Measurements from ENCODE around the gene MYO1G. TPM values are rescaled to one million over a fixed set of nuclear protein-coding genes. Genes with fewer than 3 reads are reported as not detected.

Gene MYO1G
- polyA plus RNA-seq, 1 experiment: 0.02 TPM

- DNase-seq (ENCODE audit: low read depth): no peak
- CTCF ChIA-PET: interaction anchor here (8.7 kb wide), 1 partner anchor 166 kb away, joined by 143 read pairs; no protein-coding TSS in a partner anchor
These were observed 8.9 kb downstream of the MYO1G start for GRCh38 chr7:44969701-44970522.

GRCh38 chr7:44969049-44969700 lies 9.6 kb downstream of the MYO1G start:
- no peaks in the 10 kb centered on the region for H3K27me3 ChIP-seq (ENCODE audit: control insufficient read depth, insufficient read depth, low read length)
- H3K36me3 ChIP-seq (ENCODE audit: control insufficient read depth, insufficient read depth, low read length): no peaks in the 10 kb centered on the region
- TF ChIP-seq CTCF (IDR thresholded peaks at IDR 0.05; ENCODE audit: insufficient read depth, low read depth, low read length): no peak
- POLR2A ChIA-PET: interaction anchor here (0.5 kb wide), 1 partner anchor 27 kb away, joined by 3 read pairs; no protein-coding TSS in a partner anchor
- no peak overlapping the region for H3K4me3 ChIP-seq (ENCODE audit: low read depth, low read length)
- DNase-seq (ENCODE audit: low read depth): no peak
- CTCF ChIA-PET: interaction anchor here (8.7 kb wide), 1 partner anchor 166 kb away, joined by 143 read pairs; no protein-coding TSS in a partner anchor

More at GRCh38 chr7:44969701-44970522, 8.9 kb downstream of the MYO1G start:
- no peak overlapping the region for H3K4me3 ChIP-seq (ENCODE audit: low read depth, low read length)
- no peaks in the 10 kb centered on the region for H3K27me3 ChIP-seq (ENCODE audit: control insufficient read depth, insufficient read depth, low read length)
- H3K36me3 ChIP-seq (ENCODE audit: control insufficient read depth, insufficient read depth, low read length): no peaks in the 10 kb centered on the region
- POLR2A ChIA-PET: no interaction called here
- no peak for TF ChIP-seq CTCF (IDR thresholded peaks at IDR 0.05; ENCODE audit: insufficient read depth, low read depth, low read length)

GRCh38 chr7:44967571-44968446 lies 11.0 kb downstream of the MYO1G start:
- no peak for DNase-seq (ENCODE audit: low read depth)
- ChIA-PET CTCF (interaction anchor here (1.0 to 8.7 kb wide), 2 partner anchors 168 kb away, joined by 4 to 143 read pairs; no protein-coding TSS in a partner anchor), POLR2A (no interaction called here)
- no peaks in the 10 kb centered on the region for H3K27me3 ChIP-seq (ENCODE audit: control insufficient read depth, insufficient read depth, low read length)
- no peaks in the 10 kb centered on the region for H3K36me3 ChIP-seq (ENCODE audit: control insufficient read depth, insufficient read depth, low read length)
- no peak overlapping the region for H3K4me3 ChIP-seq (ENCODE audit: low read depth, low read length)
- peak; percentile 33; the same call in 1 of the 2 replicates for TF ChIP-seq CTCF (IDR thresholded peaks at IDR 0.05; ENCODE audit: insufficient read depth, low read depth, low read length)

GRCh38 chr7:44966731-44967538 lies 11.9 kb downstream of the MYO1G start:
- no peak overlapping the region for H3K4me3 ChIP-seq (ENCODE audit: low read depth, low read length)
- ChIA-PET POLR2A (no interaction called here), CTCF (interaction anchor here (1.0 kb wide), 1 partner anchor 169 kb away, joined by 4 read pairs; no protein-coding TSS in a partner anchor)
- H3K36me3 ChIP-seq (ENCODE audit: control insufficient read depth, insufficient read depth, low read length): no peaks in the 10 kb centered on the region
- no peak for DNase-seq (ENCODE audit: low read depth)
- no peak for TF ChIP-seq CTCF (IDR thresholded peaks at IDR 0.05; ENCODE audit: insufficient read depth, low read depth, low read length)
- no peaks in the 10 kb centered on the region for H3K27me3 ChIP-seq (ENCODE audit: control insufficient read depth, insufficient read depth, low read length)

Measured in BJ (cell line).